K562 (cell line): ENCODE data around the gene NRXN2. TPM values are rescaled to one million over a fixed set of nuclear protein-coding genes. Genes with fewer than 3 reads are reported as not detected.

Experiments
- CTBP1 ChIP-seq: fragments of 450-650 bp; IDR thresholded peaks from 2 replicates; pipeline ENCODE4 v1.6.1; 2016; ENCODE audit warnings: borderline replicate concordance
- CTCF ChIP-seq, 3 experiments: IDR thresholded peaks in 2 of 3; conservative IDR thresholded peaks in 1 of 3; 2 replicates each; pipeline ENCODE4 v1.5.1; 2011 to 2012; ENCODE audit warnings: low read length in 3 of 3, mild to moderate bottlenecking in 3 of 3, control low read depth in 2 of 3, improper control_type of control experiment in 1 of 3, inconsistent platforms in 1 of 3, low read depth in 1 of 3, mixed read lengths in 1 of 3, moderate library complexity in 1 of 3; ENCODE audit not compliant: insufficient read depth in 2 of 3
- E2F8 ChIP-seq: fragments of 450-650 bp; IDR thresholded peaks from 2 replicates; pipeline ENCODE4 v1.7.1; 2018; ENCODE audit warnings: mild to moderate bottlenecking, low read depth; ENCODE audit not compliant: partially characterized antibody
- GABPA ChIP-seq: fragments of 200-800 bp; sonication (Bioruptor generic); conservative IDR thresholded peaks from 2 replicates; pipeline ENCODE4 v1.6.1; 2016; ENCODE audit warnings: low read depth, missing genetic modification characterization, missing compliant biosample characterization
- MCM7 ChIP-seq, 2 experiments: fragments of 450-650 bp; IDR thresholded peaks; 2 replicates each; pipeline ENCODE4 v1.6.1; 2016 to 2018
- REST ChIP-seq, 2 experiments: fragments of 450-650 bp; formaldehyde crosslinking in 1 of 2; IDR thresholded peaks; 2 replicates each; pipeline versions ENCODE4 v1.4.0 to v1.6.1; 2014 to 2020; ENCODE audit warnings: mild to moderate bottlenecking in 2 of 2, borderline replicate concordance in 1 of 2, low read depth in 1 of 2
- YBX1 ChIP-seq: fragments of 450-650 bp; IDR thresholded peaks from 2 replicates; pipeline ENCODE4 v1.7.1; 2016; ENCODE audit warnings: mild to moderate bottlenecking
- ZNF347 ChIP-seq: fragments of 450-650 bp; formaldehyde crosslinking; IDR thresholded peaks from 2 replicates; pipeline ENCODE4 v1.4.0; 2020; ENCODE audit warnings: low read depth, mild to moderate bottlenecking, moderate library complexity
- ZNF41 ChIP-seq: fragments of 250-450 bp; sonication (Bioruptor Pico); conservative IDR thresholded peaks from 2 replicates; pipeline ENCODE4 v1.4.0; 2020; ENCODE audit warnings: mild to moderate bottlenecking
- ZSCAN32 ChIP-seq: fragments of 450-650 bp; formaldehyde crosslinking; IDR thresholded peaks from 2 replicates; pipeline ENCODE4 v1.4.0; 2020; ENCODE audit warnings: mild to moderate bottlenecking, moderate library complexity
- polyA plus RNA-seq, 8 experiments: library from polyadenylated mRNA; depleted of rRNA in 4 of 8; stranded (reverse) in 5 of 8; unstranded in 3 of 8; fragments of >200 nt; fragmentation: Nextera tagmentation in 2 of 8; fragmentation: Illumina TruSeq in 1 of 8; extraction: Ambion mirVana in 2 of 8; extraction: Trizol in 1 of 8; gene quantifications; 2 replicates each; pipeline versions ENCODE4 v1.2.1 to v1.2.3, GENCODE V29; 2011 to 2014; ENCODE audit warnings: inconsistent platforms in 1 of 8, missing spikeins in 1 of 8
- total RNA-seq, 7 experiments: library from RNA; depleted of rRNA in 6 of 7; stranded (reverse); fragments of >200 nt in 6 of 7; fragmentation: Illumina TruSeq in 2 of 7; extraction: Trizol in 2 of 7; gene quantifications; 2 replicates each; pipeline versions ENCODE4 v1.2.1 to v1.2.3, GENCODE V29; 2011 to 2021; ENCODE audit warnings: low replicate concordance in 1 of 7

NRXN2 gene
- total and polyA plus RNA-seq, 9 of the 15 experiments (the other 6 are each of a cell fraction or from before 2014, with no cell fraction given): 0.07 to 0.47 (median 0.15) TPM; not detected in 4

- peak; percentile 50; the same call in 1 of the 2 replicates for TF ChIP-seq REST (IDR thresholded peaks at IDR 0.05; ENCODE audit: borderline replicate concordance)
- no peak for TF ChIP-seq REST (CRISPR knock-in tag; IDR thresholded peaks at IDR 0.05; ENCODE audit: low read depth)
- TF ChIP-seq CTBP1: no peak; the same call in 1 of the 2 replicates
- TF ChIP-seq ZSCAN32 (CRISPR knock-in tag): no peak
- TF ChIP-seq ZNF347 (CRISPR knock-in tag): no peak
- no peak for TF ChIP-seq ZNF41 (CRISPR knock-in tag)
- TF ChIP-seq MCM7 (IDR thresholded peaks at IDR 0.05): no peak
- no peak for TF ChIP-seq GABPA (tag)
- TF ChIP-seq CTCF (IDR thresholded peaks at IDR 0.05 in 2 of 3, conservative IDR thresholded peaks at IDR 0.05 in 1 of 3; ENCODE audit: insufficient read depth in 2 of 3, low read depth in 1 of 3, low read length in 3 of 3): peak; percentile 66 to 83 (median 75)
- TF ChIP-seq E2F8: no peak
- TF ChIP-seq YBX1: no peak
These were observed 72.0 kb downstream of the NRXN2 start (continued) for GRCh38 chr11:64650923-64651523.
